B cell (primary cell): ENCODE data around the gene CDK6.

ENCODE experiments used
- EZH2 ChIP-seq: IDR thresholded peaks from 2 replicates; pipeline ENCODE4 v1.6.1; 2012; ENCODE audit warnings: borderline replicate concordance, low read depth, mild to moderate bottlenecking, moderate library complexity, low read length; ENCODE audit not compliant: insufficient read depth, poor library complexity, severe bottlenecking
- TF ChIP-seq, protein P1 (sequence below): fragments of 200-600 bp; IDR thresholded peaks from one replicate; pipeline ENCODE4 v1.8.0; 2022; ENCODE audit warnings: antibody characterized with exemption, mild to moderate bottlenecking

DNA sequence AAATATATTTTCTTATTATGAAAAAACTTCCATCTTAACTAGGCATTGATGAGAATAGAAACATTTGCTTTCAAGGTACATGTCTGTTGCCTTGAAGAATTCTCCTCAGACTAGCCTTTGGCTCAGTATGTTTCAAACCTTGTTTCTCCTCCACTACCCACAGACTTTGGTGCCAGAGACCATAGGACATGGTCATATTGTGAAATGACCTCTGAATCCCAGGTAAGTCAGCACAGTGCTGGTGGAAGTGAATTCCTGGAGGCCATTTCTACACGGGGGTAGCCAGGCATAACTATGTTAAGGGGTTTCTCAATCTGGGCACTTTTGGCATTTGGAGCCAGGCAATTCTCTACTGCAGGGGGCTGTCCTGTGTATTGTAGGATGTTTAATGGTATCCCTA is 133.8 kb downstream of the CDK6 start:
- TF ChIP-seq, protein P1, sequence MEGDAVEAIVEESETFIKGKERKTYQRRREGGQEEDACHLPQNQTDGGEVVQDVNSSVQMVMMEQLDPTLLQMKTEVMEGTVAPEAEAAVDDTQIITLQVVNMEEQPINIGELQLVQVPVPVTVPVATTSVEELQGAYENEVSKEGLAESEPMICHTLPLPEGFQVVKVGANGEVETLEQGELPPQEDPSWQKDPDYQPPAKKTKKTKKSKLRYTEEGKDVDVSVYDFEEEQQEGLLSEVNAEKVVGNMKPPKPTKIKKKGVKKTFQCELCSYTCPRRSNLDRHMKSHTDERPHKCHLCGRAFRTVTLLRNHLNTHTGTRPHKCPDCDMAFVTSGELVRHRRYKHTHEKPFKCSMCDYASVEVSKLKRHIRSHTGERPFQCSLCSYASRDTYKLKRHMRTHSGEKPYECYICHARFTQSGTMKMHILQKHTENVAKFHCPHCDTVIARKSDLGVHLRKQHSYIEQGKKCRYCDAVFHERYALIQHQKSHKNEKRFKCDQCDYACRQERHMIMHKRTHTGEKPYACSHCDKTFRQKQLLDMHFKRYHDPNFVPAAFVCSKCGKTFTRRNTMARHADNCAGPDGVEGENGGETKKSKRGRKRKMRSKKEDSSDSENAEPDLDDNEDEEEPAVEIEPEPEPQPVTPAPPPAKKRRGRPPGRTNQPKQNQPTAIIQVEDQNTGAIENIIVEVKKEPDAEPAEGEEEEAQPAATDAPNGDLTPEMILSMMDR, result no peak
- TF ChIP-seq EZH2, result no peak
